ENCODE measurements around the gene TNIK.

The TNIK gene

GRCh38 chr3:171276923-171277322 lies 183.3 kb downstream of the TNIK start:
- DNase-seq, result no peak

- no peak for DNase-seq
Measured at GRCh38 chr3:171274222-171274621, 186.0 kb downstream of the TNIK start.

GRCh38 chr3:171270541-171270940 lies 189.7 kb downstream of the TNIK start:
- DNase-seq, result no peak

- DNase-seq, result no peak
Measured at GRCh38 chr3:171269542-171269941, 190.7 kb downstream of the TNIK start.

- DNase-seq, result no peak
Measured at GRCh38 chr3:171268677-171269076, 191.5 kb downstream of the TNIK start.

- no peak for DNase-seq
Measured at GRCh38 chr3:171267104-171267503, 193.1 kb downstream of the TNIK start.

GRCh38 chr3:171266740-171267073 lies 193.5 kb downstream of the TNIK start:
- DNase-seq, result no peak

GRCh38 chr3:171266034-171266739 lies 194.0 kb downstream of the TNIK start:
- DNase-seq, result no peak

- DNase-seq, result no peak
Measured at GRCh38 chr3:171264758-171265157, 195.4 kb downstream of the TNIK start.

GRCh38 chr3:171262431-171262830 lies 197.8 kb downstream of the TNIK start:
- no peak for DNase-seq

GRCh38 chr3:171261487-171261886 lies 198.7 kb downstream of the TNIK start:
- no peak for DNase-seq

GRCh38 chr3:171260899-171261298 lies 199.3 kb downstream of the TNIK start:
- no peak for DNase-seq

- no peak for DNase-seq
Measured at GRCh38 chr3:171260466-171260865, 199.7 kb downstream of the TNIK start.

GRCh38 chr3:171258316-171258715 lies 201.9 kb downstream of the TNIK start:
- DNase-seq, result no peak

GRCh38 chr3:171257251-171258203 lies 202.7 kb downstream of the TNIK start:
- peak; percentile 20 for DNase-seq

GRCh38 chr3:171256445-171257250 lies 203.6 kb downstream of the TNIK start:
- DNase-seq, result no peak

GRCh38 chr3:171255236-171255806 lies 204.9 kb downstream of the TNIK start:
- peak; percentile 50 for DNase-seq

- DNase-seq, result no peak
Measured at GRCh38 chr3:171254315-171254714, 205.9 kb downstream of the TNIK start.

- peak; percentile 74 for DNase-seq
Measured at GRCh38 chr3:171251835-171252234, 208.4 kb downstream of the TNIK start.

GRCh38 chr3:171250444-171250843 lies 209.8 kb downstream of the TNIK start:
- no peak for DNase-seq

GRCh38 chr3:171249245-171249644 lies 211.0 kb downstream of the TNIK start:
- no peak for DNase-seq

GRCh38 chr3:171248426-171249111 lies 211.6 kb downstream of the TNIK start:
- DNase-seq, result no peak

Data from central memory CD4-positive, alpha-beta T cell (primary cell).